Activated CD8-positive, alpha-beta memory T cell treated with anti-CD3 and anti-CD28 coated beads, Interleukin-2, amount 50 U/mL, for 24 hours (primary cell): ENCODE measurements around the gene ADCY5.

Experiments used
- DNase-seq: peaks from one replicate; pipeline ENCODE4 v3.0.0-alpha.2; 2020; ENCODE audit errors: extremely low read depth

Gene ADCY5

DNA sequence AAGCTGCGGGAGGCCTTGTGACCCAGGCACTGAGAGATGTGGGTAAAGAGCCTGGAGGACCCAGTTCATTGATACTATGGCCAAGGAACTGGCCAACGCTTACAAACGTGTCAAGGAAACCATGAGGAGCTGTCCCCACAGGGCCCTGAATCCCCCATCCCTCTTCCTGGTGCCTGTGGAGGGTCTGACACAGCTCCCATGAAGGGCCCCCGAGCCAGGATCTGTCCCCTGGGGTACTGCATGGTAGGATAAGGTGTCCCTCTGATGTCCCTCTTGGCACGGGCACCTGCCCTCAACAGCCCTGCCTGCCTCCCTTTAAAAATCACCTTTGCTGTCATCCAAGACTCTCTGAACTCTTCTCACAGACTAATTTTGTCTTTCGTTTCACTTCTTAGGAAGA is 122.4 kb downstream of the ADCY5 start:
- DNase-seq, result no peak

DNA sequence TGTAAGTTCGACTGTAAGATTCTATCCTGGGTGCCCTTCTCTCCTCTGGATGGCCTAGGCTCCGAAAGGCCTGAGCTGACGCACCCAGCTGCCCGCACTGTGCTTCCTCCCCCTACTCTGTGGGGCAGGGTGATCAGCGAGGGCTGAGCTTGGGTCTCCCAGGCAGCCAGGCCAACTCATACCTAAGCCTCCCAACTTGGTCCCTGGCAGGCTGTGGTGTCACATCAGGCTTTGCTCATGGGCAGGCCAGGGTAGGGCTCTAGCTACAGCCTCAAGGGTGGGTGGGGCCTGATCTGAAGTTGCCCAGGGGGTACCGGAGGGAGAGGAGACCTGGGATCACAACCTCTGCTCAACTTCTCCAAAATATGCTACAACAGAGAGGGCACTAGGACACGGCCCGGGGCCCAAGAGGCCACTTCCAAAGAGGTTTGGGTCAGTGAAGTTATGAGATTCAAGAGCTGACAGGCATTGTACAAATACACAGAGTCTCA is 123.1 kb downstream of the ADCY5 start:
- no peak for DNase-seq

DNA sequence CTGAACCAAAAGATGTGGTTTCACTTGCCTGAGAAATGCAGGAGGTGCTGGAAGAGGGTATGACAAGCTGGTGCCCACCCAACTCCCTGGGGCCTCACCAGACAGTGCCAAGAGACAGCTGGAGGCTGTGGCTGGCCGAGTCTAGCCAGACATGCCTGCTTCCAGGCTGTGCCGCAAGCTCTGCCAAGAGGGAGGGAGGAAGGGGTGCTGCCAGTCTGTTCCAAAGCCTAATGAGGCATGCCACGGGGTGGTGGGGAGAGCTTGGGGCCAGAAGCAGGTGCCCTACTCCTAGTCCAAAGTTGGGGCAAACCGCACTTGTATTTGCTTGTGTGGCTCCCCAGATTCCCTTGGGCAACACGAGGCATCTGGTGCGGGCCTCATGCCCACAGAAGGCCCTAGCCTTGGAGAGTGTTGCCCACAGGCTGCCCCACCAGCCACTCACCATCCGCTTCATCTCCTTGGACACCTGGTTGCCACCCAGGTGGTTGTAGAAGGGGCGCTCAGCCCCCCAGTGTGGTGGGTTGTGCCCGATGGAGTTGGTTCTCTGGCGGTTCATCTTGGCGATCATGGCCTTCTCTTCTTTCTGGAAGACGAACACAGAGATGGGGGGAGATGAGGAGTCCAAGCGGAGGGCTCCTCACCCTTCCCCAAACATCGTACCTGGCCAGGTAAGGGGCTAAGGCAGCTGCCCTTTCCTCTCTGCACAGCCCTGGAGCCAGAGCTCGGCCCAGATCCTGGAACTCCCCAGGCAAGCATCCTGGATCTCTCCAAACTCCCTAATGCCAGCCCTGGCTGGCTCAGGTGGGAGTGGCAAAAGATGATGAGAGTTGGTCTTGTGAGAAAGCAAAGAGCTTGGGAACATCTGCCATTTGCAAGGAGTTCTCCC is 123.8 kb downstream of the ADCY5 start:
- DNase-seq, result no peak

DNA sequence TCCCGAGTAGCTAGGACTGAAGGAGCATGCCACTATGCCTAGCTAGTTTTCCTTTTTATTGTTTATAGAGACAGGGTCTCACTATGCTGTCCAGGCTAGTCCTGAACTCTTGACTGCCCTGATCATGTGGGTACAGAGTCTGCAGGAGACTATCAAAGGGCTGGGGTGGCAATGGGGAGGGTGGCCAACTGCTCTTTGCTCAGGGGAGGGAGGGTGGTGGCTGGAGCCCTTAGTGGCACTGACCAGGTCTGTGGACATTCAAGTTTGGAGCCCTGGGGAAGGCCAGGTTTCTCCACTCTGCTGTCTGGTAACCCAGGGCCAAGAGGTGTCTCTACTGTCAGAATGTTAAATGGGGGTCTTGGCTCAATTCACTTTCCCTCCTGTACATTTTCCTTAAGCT is 125.1 kb downstream of the ADCY5 start:
- no peak for DNase-seq

DNA sequence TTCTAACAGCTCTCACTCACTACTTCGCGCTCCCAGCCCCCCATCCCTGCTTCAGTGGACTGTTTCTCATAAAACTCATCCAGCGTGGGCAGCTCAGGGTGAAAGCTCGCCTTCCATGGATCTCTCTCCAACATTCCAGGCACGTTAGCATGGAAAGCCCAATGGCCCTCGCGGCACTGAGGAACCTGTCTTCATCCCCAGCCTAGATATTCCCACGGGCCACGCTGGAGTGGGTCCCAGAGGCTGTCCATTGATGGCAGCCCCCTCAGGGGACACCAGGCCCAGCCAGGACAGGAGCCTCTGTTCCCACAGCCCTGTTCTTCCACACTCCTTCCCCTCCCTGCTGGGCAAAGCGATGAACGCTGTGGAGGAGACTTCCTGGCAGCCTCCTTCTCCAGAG is 126.0 kb downstream of the ADCY5 start:
- DNase-seq, result no peak

DNA sequence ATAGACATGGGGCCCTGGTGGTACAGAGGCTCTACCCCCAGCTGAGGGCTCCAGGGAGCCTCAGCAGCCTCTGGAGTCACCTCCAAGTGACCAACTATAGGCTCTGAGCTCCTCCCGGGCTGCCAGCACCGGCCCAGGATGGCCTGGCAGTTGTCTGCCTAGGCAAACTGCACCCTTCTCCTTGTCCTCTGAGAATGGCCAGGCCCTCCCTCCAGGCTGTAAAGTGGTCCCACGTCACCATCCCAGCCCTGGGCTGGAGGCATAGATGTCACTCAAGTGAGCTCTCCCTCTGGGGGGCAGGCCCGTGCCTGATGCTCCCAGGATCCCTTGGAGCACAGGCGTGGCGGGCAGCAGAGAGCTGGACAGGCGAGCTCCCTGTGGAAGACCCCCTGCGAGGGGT is 127.1 kb downstream of the ADCY5 start:
- DNase-seq, result no peak

DNA sequence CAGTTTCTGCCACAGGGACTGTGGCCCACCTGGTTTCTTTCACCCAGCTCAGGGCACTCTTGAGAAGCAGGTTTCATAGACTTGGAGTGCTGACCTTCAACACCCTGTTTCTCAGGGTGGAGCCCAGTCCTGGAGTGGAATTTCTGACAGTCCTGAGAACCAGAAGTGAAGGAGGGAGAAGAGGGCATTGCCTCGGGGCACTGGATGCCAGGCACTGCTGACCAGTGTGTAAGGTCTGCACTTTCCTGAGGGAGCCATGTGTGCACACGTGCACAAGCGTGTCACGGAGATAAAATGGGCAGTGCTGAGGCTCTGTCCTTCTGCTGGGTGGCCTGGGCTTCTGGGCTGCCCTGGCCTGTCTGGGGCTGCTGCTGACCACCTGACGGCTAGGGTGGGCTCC is 128.7 kb downstream of the ADCY5 start:
- DNase-seq, result no peak

DNA sequence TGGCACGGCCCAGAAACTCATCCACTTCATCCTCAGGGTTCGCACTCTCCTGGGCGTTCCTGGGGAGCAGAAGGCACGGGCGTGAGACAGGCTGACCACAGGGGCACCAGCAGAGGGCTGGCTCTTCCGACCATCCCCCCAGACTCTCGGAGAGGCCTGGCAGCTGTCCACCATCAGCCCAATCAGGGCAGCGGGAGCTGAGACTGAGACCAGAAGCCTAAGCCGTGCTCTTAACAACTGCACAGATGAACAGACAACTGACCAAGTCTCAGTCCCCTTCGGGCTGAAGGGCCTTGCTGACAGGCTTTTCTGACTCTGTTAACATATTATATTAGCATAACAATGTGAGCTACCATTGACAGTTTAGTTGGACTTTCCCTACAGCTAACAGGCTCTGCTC is 129.1 kb downstream of the ADCY5 start:
- no peak for DNase-seq

DNA sequence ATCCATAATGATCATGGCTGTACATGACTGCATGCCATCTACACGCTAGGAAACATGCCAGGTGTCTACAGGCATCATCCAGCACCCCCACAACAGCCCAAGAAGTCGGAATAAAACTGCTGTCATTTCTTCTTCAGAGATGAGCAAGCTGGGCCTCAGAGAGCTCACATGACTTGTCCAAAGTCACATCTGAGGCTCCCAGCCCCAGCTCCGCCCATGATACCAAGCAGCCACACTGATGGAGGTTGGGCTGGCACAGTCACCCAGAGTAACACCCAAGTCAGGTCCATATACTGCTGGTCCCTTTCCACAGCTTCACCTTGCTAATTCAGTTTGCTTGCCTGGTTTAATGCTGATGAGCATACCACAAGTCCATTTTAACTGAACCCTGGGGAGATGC is 130.5 kb downstream of the ADCY5 start:
- DNase-seq, result no peak

DNA sequence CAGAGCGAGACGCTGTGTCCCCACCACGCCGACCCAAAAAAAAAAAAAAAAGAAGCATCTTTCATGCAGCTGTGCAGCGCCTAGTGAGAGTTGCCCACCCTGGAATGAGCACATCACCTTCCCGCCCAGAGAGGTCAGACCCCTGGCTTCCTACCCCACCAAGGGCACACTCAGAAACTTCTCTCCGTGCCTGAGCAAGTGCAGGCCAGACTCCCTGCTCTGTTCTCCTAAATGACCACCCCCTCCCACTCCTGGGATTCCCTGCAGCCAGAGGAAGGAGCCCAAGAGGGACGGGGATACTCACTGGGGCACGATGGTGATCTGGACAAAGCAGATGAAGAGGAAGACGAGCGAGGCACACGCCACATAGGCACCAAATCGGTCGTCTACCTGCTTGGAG is 131.2 kb downstream of the ADCY5 start:
- DNase-seq, result no peak

DNA sequence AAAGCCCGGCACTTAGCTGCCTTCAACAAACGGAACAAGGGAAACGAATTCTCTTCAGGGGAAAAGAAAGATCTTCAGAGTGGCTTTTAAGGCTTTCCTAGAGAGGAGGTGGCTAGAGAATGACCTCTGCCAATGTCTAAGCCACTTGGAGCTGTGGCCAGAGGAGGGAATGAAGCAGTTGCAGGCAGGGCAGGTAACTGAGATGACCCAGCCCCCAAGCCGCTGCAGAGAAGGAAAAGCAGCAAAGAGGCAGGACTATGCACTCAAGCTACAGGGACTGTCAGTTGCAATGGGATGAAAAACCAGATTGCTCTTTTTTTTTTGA is 133.7 kb downstream of the ADCY5 start:
- no peak for DNase-seq

DNA sequence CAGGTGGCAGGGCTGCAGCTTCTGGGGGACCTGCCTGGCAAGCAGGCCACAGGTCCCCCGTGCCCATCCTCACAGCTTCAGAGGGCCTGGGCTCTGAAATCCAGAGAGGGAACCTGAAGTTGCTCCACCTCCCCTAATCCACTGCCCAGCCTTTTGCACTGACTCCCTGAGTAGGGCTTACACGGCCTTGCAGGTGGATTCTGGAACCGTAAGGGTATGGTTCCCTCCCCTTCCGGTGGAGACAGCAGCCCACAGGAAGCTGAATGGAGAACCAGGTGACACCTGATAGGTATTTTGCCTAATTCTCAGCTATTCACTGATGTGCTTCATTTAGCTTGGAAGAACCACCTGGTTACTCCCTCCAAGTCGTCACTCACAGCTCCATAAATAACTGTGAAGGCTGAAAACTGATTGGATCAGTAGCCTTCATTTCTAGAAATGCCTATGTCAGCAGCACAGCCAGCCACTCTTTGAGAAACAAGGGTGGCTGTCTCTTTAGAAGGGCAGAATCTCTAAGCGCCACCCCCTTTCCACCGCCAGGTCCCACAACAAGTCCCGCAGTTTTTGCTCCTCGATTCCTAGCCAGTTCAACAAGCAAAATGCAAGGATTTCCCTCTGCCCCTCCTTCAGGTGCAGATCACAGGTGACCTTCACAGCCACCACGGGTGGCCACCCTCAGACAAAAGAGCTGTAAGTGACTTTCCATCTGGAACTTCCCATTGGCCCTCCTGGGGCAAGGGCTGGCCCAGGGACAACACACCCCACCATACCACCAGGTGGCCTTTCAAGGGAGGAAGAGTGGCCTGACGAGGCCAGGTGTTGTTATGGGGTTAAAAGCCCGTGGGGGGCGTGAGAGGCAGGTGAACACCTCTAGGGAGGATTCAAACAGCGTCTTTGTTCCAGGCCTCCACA is 134.3 kb downstream of the ADCY5 start:
- no peak for DNase-seq

DNA sequence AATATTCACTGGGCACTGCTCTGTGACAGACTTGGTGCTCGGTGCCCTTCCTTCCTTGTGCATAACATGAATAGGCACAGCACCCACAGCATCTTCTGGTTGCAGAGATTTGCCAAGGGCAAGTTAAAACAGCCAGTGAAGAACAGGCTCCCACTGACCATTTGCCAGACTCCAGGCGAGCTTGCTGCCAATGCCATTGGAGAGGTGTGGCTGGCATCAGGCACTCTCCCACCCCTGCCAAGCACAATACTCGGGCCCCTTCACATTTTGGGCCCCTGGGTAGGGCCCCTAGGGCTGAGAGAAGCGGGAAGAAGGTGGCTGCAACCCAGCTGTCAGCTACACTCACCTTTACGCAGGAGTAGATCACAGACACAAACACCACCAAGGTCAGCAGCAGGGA is 135.0 kb downstream of the ADCY5 start:
- DNase-seq, result no peak

DNA sequence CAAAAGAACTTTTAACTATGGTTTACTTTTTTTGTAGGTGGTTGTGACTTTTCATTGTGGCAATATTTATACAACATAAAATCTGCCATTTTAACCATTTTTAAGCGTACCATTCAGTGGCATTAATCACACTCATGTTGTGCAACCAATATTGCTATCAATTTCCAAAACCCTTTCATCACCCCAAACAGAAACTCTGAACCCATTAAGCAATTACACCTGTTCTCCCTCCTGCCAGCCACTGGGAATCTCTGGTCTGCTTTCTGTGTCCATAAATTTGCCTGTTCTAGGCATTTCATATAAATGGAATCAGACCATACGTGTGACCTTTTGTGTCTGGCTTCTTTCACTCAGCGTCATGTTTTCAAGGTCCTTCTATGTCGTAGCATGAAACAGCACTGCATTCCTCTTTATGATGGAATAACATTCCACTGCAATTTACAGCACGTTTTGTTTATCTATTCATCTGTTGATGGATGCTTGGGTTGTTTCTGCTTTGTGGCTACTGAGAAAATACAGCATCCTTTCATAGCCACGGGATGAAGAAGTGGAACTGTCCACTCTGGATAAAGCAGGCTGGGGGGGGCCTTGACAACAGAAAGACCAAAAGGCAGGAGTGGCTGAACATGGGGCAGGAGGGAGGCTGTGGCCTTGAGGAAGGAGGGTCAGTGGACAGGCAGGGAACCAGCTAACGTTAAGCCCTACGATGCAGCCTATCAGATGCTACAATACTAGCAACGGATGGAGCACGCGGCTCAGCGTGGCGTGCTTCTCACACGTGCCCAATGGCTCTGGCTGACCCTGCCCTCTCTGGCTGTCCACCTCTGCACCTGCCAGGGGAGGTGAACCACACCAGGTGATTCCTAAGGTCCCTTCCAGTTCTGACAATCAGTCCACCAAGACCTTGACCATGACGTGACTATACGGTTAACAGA is 136.3 kb downstream of the ADCY5 start:
- DNase-seq, result no peak

DNA sequence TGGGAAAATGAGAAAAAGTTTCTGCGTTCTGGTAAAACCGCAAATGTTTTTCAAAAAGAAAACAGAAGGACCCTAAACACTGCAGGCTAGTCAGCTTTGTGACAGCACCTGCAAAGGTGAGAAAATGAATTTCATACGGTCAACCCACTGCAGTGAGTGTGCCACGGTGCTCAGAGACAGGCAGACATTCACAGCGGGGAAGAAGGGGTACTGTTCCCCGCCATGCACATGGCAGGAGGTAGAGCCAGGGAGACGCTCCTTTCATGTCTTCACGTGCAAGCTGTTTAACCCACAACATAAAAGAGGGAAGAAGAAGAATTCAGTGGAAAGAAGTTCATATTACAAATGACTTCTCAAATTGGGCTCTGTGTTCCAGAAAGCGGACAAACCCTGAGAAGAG is 137.7 kb downstream of the ADCY5 start:
- no peak for DNase-seq

DNA sequence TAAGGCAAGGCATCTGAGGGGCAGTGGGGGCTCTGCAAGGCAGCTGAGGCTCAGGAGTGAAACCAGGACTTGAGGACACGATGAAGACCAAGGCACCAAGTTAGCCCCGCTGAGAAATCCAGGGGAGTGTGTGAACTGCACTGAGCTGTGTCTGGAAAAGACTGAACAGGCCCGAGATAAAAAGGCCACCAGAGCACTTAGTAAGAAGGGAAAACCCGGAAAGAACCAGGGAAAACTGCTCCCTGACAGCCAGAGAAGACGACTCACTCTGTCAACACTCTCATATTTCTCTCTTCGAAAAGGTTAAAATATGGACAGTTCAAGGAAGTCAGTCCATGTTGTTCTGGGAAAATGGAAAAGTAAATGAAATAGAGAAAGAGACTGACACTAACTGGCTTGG is 138.1 kb downstream of the ADCY5 start:
- no peak for DNase-seq

DNA sequence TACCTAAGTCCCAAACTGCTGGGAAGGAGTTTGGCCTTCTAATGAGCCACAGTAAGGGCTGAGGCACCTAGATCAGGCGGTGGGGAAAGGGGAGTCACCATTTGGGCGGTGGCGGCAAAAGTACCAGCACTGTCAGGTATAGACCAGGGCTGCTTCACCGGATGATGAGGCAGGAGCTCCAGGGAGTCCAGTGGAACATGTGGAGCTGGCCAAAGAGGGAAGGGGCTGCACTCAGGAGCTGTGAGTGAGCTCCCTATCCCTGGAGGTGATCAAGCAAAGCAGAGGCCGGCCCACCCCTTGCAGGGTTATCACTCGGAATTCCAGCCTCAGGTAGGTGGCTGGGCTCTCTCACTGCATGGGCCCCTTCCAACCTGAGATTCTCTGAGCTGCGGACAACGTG is 138.7 kb downstream of the ADCY5 start:
- DNase-seq, result no peak

DNA sequence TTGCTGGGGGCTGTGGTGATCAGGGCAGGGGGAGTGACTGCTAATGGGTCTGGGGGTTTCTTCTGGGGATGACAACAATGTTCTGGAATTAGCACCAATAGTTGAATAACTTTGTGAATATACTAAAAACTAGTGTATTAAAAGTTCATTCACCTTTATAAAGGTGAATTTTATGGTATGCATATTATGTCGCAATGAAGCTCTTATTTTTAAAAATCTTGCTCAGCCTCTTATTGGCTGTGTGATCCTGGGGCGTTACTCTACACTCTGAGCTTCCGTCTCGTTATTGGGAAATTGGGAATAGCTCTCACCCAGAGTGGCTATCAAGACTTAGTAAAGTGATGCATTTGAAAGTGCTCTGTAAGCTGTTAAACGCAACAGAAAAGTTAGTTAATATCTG is 141.8 kb downstream of the ADCY5 start:
- DNase-seq, result no peak

DNA sequence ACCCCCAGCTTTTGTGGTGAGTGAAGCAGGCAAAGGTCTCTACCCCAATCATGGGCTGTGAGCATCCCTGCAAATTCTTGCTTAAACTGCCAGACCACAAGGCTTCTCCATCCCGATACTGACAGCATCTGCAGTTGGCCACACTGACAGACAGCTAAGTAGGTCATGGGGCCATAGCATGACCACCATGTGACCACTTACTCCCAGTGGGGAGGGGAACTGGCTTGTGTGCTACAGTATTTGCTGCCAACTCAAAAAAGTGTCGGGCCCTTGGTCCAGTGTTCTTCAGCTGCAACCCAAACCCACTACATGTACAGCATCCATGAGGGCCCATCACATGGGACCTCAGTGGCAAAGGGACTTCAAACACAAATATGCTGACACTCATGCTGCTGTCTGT is 143.7 kb downstream of the ADCY5 start:
- no peak for DNase-seq

DNA sequence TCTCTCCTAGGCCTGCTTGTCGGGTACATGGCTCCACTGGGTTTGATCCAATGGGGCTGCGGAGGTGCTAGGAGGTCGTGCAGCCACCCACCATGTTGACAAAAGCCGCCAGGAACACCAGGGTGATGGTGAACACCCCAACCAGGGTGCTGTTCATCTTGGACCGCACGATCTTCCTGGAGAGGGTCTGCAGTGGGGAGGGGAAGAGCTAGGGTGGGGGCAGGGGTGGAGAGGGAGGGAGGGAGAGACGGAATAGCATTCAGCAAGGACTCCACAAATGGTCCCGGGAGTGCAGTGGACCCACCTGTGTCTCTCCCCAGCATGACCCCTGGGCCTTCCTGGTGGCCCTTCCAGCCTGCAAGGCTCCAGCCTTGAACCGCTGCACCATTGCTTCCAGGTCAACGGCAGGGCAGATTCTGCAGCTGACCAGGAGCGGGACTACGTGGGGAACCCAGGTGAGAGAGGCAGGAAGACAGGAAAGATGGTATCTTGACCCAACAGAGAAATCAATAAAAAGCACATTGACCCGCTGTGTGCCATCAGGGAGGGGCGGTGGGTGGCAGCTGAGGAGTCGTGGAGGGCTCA is 144.8 kb downstream of the ADCY5 start:
- no peak for DNase-seq

DNA sequence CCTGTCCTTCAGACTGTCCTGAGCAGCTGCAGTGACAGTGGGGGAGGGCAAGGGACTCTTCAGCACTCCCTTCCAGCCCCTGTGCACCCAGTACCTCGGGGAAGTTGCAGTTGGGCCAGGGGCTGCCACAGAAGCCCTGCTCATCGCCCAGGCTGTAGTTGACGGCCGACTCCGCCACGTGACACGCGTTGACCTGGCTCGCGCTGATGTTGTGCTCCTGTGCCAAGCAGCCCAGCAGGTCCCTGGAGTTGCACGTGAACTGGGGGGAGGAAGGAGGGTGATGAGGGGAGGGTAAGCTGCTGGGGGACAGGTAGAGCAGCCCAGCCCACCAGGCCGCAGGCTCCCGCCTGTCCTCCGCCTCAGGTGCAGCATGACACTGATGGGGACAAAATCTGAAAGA is 145.9 kb downstream of the ADCY5 start:
- DNase-seq, result no peak
